COLO829 (cell line): ENCODE data around the gene GNAT2.

Source experiments
- DNase-seq: peaks from one replicate; pipeline ENCODE4 v3.0.0; 2012; ENCODE audit warnings: low spot score

GNAT2 gene

DNA sequence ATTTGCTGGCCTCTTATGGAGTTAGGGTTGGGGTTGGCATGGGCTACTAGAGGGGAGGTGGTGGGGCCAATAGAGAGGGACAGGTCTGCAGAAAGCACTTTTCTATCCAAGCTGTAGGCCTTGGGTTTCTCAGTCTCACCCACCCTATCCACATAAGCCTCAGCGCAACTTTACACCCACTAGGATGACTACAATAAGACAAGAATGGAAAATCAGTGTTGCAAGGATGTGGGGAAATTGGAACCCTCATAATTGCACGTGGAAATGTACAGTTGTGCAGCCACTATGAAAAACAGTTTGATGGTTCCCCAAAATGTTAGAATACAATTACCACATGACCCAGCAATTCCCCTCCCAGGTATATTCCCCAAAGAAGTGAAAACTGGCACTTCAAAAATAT is 22.4 kb upstream of the GNAT2 start:
- no peak for DNase-seq

DNA sequence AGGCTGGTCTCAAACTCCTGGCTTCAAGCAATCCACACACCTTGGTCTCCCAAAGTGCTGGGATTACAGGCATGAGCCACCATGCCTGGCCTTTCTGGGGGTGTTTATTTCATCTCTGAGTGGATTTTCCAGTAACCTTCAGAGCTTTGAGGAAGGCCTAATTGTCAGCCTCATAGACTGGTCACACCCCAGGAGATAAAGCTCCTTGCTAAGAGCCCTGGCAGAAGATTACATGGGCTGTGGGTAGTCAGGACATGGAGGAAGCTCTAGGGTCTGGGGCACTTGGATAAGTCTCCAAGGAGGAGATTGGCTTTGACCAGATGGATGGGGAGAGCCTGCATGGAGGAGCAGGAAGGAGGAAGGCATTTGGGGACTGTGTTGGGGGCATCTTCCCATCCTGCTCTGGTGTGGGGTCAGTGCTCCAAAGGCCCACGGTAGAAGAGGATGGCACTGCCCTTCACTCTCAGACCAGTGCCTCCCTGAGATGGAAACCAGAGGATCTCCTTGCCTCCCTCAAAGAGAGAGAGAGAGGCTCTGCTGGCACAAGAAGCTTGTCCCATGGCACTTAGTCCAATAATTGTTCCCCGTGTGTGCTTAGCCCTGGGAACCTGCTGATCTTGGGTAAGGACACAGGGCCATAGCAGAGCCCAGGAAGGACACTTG is 21.8 kb upstream of the GNAT2 start:
- DNase-seq = no peak

- DNase-seq = peak; percentile 30
Measured at GRCh38 chr1:109640285-109640865, 21.0 kb upstream of the GNAT2 start.

GRCh38 chr1:109639841-109640184 is 20.4 kb upstream of the GNAT2 start:
- no peak for DNase-seq

DNA sequence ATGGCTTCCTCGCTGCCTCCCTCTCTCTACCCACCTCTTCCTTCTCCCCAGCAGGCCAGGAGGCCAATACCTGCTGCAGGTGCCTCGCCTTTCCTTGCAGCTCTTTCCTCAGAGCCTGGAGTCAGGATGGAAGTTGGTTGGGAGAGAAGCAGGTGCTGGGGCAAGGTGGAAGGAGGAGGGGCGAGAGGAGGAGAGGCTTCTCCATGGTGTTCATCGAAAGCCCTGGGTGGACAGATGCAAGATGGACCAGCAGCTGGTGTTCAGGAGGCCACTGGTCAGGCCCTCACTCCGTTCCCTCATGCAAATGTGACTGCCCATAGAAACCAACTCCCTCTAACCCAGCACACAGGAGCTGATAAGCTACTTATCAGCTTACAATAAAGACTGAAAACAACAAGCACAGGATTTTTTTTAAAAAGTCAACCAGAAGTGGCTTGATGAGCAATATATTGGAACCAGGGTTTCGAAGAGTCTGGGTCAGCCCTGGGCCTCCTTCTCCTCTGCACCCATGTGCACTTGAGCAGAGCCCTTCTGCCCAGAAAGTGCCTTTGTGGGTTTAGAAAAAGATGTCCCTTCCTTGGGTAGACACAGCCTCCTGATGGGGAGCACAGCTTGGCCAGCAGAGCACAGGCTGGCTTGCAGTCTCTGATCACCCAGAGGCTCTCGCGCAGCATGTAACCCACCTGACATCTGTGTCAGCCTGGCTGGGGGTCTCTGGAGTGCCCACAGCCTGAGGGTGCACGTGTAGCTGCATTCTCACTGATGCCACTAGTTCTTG is 19.8 kb upstream of the GNAT2 start:
- no peak for DNase-seq

GRCh38 chr1:109637446-109637845 is 18.0 kb upstream of the GNAT2 start:
- no peak for DNase-seq

DNA sequence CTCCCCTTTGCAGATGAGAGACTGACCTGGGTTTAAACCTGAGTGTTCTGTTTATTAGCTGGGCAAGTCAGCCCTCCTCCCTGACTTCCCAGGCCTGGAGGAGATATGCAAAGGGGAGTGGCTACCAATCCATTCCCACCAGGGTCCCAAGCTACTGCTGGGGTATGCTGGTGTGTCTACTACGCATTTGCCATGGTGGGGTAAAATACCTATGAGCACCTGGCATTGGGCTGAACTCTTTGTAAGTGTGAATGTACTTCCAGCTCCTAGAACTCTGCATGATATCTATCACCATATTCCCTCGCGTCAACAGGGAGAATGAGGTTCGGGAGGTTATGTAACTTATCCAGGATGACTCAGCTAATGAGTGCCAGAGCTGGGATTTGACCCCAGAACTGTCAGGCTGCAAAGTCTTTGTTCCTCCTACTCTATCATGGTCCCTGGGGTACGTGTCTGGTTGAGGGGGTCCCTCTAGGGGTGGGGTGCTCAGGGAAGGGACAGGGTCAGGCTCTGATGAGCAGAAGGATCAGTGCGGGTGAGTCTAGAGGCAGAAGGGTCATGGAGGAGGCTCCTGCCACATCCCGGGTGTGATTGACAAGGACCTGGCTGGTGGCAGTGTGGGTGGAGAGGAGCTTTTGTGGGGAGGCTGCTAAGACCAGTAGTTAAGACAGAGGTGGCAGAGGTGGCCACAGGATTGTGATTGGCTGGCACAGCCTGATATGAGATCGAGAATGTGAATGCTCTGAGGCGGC is 17.0 kb upstream of the GNAT2 start:
- no peak for DNase-seq

DNA sequence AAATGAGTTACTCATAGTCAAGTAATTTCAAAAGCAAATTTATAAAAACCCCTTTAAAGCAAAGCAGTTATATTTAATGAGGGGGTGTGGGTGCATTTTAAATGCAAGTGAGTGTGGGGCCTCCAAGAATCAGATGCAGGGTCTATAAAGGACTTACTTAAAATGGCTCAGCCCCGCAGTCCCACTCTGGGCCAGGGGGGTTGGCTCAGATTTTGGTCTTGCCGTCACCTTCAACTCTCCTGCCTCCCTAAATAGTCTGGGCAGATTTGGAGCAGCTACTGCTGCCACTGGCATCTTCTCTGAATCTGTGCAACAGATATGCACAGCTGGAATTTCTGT is 16.4 kb upstream of the GNAT2 start:
- DNase-seq = no peak

- no peak for DNase-seq
Measured at GRCh38 chr1:109634771-109635750, 15.6 kb upstream of the GNAT2 start.

DNA sequence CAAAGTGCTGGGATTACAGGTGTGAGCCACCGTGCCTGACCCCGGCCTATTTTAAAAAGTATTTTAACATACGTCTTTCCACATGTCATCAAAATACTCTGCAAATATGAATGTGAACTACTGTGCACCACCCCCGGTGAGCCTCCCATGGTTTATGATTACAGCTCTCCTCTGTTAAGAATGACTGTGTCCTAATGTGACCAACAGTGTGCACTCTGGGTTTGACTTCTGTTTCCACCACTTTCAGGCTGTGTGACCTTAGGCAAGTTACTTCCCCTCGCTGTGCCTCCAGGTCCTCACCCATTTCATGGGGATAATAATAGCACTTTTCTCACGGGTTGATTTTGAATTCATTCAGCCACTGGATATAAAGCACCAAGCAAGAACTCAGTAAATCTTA is 14.9 kb upstream of the GNAT2 start:
- DNase-seq = no peak

GRCh38 chr1:109632671-109633346 is 13.4 kb upstream of the GNAT2 start:
- no peak for DNase-seq

GRCh38 chr1:109631513-109632505 is 12.4 kb upstream of the GNAT2 start:
- no peak for DNase-seq

GRCh38 chr1:109630898-109631512 is 11.6 kb upstream of the GNAT2 start:
- no peak for DNase-seq

DNA sequence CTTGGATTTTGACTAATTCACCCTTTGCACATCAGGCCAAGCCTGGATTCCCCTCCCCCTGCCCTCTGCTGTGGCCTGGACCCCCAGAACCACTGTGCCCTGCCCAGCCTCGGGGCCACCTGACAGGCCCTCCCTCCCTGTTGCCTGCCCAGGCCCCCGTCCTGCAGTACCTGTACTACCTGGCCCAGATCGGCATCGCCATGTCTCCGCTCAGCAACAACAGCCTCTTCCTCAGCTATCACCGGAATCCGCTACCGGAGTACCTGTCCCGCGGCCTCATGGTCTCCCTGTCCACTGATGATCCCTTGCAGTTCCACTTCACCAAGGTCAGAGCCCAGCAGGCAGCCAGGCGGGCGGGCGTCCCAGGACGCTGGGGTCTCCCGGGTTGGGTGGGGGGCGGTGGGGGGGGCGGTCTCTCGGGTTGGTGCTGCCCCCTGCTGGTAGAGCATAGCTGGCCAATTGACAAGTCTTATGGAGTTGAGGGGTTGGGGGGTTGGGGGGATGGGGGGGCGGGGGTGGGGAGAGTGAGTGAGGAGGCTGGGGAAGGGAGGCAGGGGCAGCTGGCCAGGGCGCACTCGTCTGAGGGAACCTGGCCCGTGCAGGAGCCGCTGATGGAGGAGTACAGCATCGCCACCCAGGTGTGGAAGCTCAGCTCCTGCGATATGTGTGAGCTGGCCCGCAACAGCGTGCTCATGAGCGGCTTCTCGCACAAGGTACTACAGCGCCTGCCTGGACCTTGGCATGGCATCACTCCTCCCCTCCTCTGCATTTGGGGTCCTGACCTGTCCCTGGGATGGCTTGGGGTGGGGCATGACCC is 10.9 kb upstream of the GNAT2 start:
- DNase-seq = no peak

GRCh38 chr1:109629372-109630030 is 10.1 kb upstream of the GNAT2 start:
- DNase-seq = no peak

DNA sequence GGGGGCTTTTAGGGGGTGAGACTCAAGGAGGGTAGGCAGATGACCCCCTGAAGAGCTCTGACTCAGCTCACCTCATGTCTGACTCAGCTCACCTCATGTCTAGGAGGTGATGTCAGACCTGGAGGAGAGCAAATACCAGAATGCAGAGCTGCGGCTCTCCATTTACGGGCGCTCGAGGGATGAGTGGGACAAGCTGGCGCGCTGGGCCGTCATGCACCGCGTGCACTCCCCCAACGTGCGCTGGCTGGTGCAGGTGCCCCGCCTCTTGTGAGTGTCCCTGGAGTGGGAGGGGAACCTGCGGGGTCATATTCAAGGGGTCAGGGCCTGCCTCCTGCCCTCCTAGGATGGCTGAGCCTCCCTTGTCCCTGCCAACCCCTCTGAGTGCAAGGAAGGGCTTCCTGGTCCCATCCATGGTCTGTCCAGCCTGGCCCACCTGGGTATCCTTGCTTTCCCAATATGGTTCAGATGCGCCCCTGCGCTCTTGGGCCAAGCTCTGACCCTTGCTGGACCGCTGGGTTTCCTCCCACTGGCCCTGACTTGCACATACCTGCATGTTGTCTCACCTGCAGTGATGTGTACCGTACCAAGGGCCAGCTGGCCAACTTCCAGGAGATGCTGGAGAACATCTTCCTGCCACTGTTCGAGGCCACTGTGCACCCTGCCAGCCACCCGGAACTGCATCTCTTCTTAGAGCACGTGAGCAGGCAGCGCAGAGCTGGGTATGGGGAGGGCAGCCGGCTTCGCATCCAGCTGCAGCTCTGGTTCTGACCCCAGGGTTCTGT is 9.3 kb upstream of the GNAT2 start:
- DNase-seq = no peak
